Astrocyte (in vitro differentiated cells and primary cell): ENCODE data around the gene KIF15.

Experiments used
- EZH2 ChIP-seq: IDR thresholded peaks from 2 replicates; pipeline ENCODE4 v1.6.1; 2012; ENCODE audit warnings: mild to moderate bottlenecking, low read length, inconsistent platforms; ENCODE audit not compliant: insufficient read depth
- TF ChIP-seq, protein P1 (sequence below): IDR thresholded peaks from 2 replicates; pipeline ENCODE4 v1.5.1; 2011; ENCODE audit warnings: low read depth, mild to moderate bottlenecking, inconsistent platforms, low read length, moderate library complexity; ENCODE audit not compliant: insufficient read depth

DNA sequence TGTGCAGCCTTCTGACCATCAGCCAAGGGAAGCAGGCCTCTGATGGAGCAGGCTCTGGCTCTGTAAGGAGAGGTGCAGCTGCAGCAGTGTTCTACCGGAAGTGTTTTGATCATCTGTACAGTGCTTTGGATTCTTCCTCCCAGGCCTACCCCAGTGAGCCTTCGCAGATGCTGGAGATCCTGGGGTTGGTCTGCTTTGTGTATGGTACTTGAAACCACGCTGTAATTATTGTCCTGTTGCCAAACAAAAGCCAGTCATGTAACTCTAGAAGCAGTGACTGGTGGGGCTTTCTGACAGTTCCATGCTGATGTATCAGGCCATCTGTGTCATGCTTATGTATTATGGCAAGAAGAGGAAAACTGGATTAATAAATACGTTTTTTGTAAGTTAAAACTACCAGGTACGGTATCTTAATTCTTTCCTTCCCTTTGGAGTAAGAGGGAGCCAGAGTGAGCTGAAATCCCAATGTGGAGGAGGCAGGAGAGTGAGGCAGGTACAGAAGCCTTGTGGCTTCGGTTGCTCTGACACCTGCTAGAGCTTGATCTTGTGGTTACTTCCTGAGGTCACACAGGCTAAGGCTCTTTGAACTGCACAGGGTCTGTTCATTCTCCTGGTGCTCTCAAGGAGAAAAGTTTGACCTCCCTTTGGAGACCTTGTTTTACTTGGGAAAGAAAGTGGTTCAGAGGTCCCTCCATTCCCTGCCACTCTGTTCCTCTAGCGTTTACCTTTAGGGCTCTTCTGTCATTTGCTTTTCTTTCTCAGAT lies 103.9 kb downstream of the KIF15 start:
- TF ChIP-seq, protein P1, sequence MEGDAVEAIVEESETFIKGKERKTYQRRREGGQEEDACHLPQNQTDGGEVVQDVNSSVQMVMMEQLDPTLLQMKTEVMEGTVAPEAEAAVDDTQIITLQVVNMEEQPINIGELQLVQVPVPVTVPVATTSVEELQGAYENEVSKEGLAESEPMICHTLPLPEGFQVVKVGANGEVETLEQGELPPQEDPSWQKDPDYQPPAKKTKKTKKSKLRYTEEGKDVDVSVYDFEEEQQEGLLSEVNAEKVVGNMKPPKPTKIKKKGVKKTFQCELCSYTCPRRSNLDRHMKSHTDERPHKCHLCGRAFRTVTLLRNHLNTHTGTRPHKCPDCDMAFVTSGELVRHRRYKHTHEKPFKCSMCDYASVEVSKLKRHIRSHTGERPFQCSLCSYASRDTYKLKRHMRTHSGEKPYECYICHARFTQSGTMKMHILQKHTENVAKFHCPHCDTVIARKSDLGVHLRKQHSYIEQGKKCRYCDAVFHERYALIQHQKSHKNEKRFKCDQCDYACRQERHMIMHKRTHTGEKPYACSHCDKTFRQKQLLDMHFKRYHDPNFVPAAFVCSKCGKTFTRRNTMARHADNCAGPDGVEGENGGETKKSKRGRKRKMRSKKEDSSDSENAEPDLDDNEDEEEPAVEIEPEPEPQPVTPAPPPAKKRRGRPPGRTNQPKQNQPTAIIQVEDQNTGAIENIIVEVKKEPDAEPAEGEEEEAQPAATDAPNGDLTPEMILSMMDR: no peak
- no peak for TF ChIP-seq EZH2
